H9 (cell line): Measurements from ENCODE around the gene ARHGAP35. TPM values are rescaled to one million over a fixed set of nuclear protein-coding genes. Genes with fewer than 3 reads are reported as not detected.

Experiments
- DNase-seq: peaks from one replicate; pipeline ENCODE4 v3.0.0-alpha.2; 2017
- H2AFZ ChIP-seq: one replicate; pipeline ENCODE4 v1.6.1; 2013; ENCODE audit warnings: mild to moderate bottlenecking, low read length, control low read depth, moderate library complexity
- H2AK5ac ChIP-seq: 2 replicates; pipeline ENCODE4 v1.6.1; 2013; ENCODE audit warnings: low read length, control low read depth, mixed read lengths; ENCODE audit not compliant: insufficient read length
- H2BK120ac ChIP-seq: one replicate; pipeline ENCODE4 v1.6.1; 2013; ENCODE audit warnings: low read depth, mild to moderate bottlenecking, low read length, control low read depth, inconsistent platforms; ENCODE audit not compliant: poor library complexity, severe bottlenecking
- H2BK12ac ChIP-seq: 2 replicates; pipeline ENCODE4 v1.6.1; 2013; ENCODE audit warnings: low read length, control low read depth, mixed read lengths, low read depth; ENCODE audit not compliant: insufficient read length
- H2BK15ac ChIP-seq: 2 replicates; pipeline ENCODE4 v1.6.1; 2013; ENCODE audit warnings: low read depth, low read length, control low read depth
- H2BK20ac ChIP-seq: one replicate; pipeline ENCODE4 v1.6.1; 2013; ENCODE audit warnings: low read depth, mild to moderate bottlenecking, low read length, control low read depth, inconsistent platforms; ENCODE audit not compliant: poor library complexity, severe bottlenecking
- H2BK5ac ChIP-seq: 2 replicates; pipeline ENCODE4 v1.6.1; 2013; ENCODE audit warnings: low read length, control low read depth, mixed read lengths; ENCODE audit not compliant: insufficient read length
- H3K14ac ChIP-seq: 2 replicates; pipeline ENCODE4 v1.6.1; 2013; ENCODE audit warnings: low read length, control low read depth; ENCODE audit not compliant: insufficient read depth
- H3K18ac ChIP-seq: 2 replicates; pipeline ENCODE4 v1.6.1; 2013; ENCODE audit warnings: low read depth, mild to moderate bottlenecking, mixed read lengths, low read length, control low read depth; ENCODE audit not compliant: insufficient read length
- H3K23ac ChIP-seq: 2 replicates; pipeline ENCODE4 v1.6.1; 2013; ENCODE audit warnings: low read length, control low read depth, mixed read lengths, low read depth; ENCODE audit not compliant: insufficient read length
- H3K23me2 ChIP-seq: 2 replicates; pipeline ENCODE4 v1.6.1; 2013; ENCODE audit warnings: low read depth, mild to moderate bottlenecking, mixed read lengths, low read length, control low read depth; ENCODE audit not compliant: insufficient read length, poor library complexity, severe bottlenecking
- H3K27ac ChIP-seq: 2 replicates; pipeline ENCODE4 v1.5.1; 2013; ENCODE audit warnings: low read length, control low read depth, mixed read lengths, low read depth; ENCODE audit not compliant: insufficient read length
- H3K27me3 ChIP-seq: 2 replicates; pipeline ENCODE4 v1.6.1; 2013; ENCODE audit warnings: low read length, control low read depth, inconsistent platforms; ENCODE audit not compliant: insufficient read depth
- H3K4ac ChIP-seq: 2 replicates; pipeline ENCODE4 v1.6.1; 2013; ENCODE audit warnings: low read depth, mild to moderate bottlenecking, control low read depth, inconsistent platforms, low read length, moderate library complexity
- H3K4me1 ChIP-seq: 2 replicates; pipeline ENCODE4 v1.6.1; 2013; ENCODE audit warnings: low read length, control low read depth, inconsistent platforms; ENCODE audit not compliant: insufficient read depth
- H3K4me2 ChIP-seq: 2 replicates; pipeline ENCODE4 v1.6.1; 2013; ENCODE audit warnings: low read length, control low read depth, mixed read lengths; ENCODE audit not compliant: insufficient read length, insufficient read depth
- H3K56ac ChIP-seq: 2 replicates; pipeline ENCODE4 v1.6.1; 2013; ENCODE audit warnings: low read depth, mild to moderate bottlenecking, mixed read lengths, low read length, control low read depth; ENCODE audit not compliant: insufficient read length
- H3K79me1 ChIP-seq: 2 replicates; pipeline ENCODE4 v1.6.1; 2013; ENCODE audit warnings: low read depth, mild to moderate bottlenecking, moderate library complexity, low read length, control low read depth, inconsistent platforms; ENCODE audit not compliant: insufficient read depth, poor library complexity, severe bottlenecking
- H3K79me2 ChIP-seq: 2 replicates; pipeline ENCODE4 v1.6.1; 2013; ENCODE audit warnings: low read length, control low read depth, inconsistent platforms; ENCODE audit not compliant: insufficient read depth
- H3K9ac ChIP-seq: 2 replicates; pipeline ENCODE4 v1.6.1; 2013; ENCODE audit warnings: low read length, control low read depth, mixed read lengths; ENCODE audit not compliant: insufficient read length; ENCODE audit errors: extremely low read depth
- H3K9me3 ChIP-seq: one replicate; pipeline ENCODE4 v1.6.1; 2013; ENCODE audit warnings: low read depth, low read length, inconsistent platforms; ENCODE audit not compliant: control insufficient read depth
- H3T11ph ChIP-seq: one replicate; pipeline ENCODE4 v1.6.1; 2013; ENCODE audit warnings: mild to moderate bottlenecking, low read length, control low read depth, inconsistent platforms
- H4K20me1 ChIP-seq: one replicate; pipeline ENCODE4 v1.6.1; 2013; ENCODE audit not compliant: control insufficient read depth, insufficient read length, insufficient read depth
- H4K5ac ChIP-seq: 2 replicates; pipeline ENCODE4 v1.6.1; 2013; ENCODE audit warnings: low read depth, mild to moderate bottlenecking, mixed read lengths, low read length, control low read depth; ENCODE audit not compliant: insufficient read length
- H4K8ac ChIP-seq: replicated peaks from 2 replicates; pipeline ENCODE4 v1.6.1; 2013; ENCODE audit warnings: low read length, control low read depth, mixed read lengths, low read depth; ENCODE audit not compliant: insufficient read length
- H4K91ac ChIP-seq: 2 replicates; pipeline ENCODE4 v1.6.1; 2013; ENCODE audit warnings: low read depth, mild to moderate bottlenecking, moderate library complexity, mixed read lengths, low read length, control low read depth; ENCODE audit not compliant: insufficient read length
- H3K27ac Mint-ChIP-seq, 3 experiments: 2 replicates in 2 of 3; 3 replicates in 1 of 3; pipeline ENCODE4 v1.8.0; 2020 to 2021; ENCODE audit warnings: mixed read lengths in 3 of 3, mild to moderate bottlenecking in 1 of 3, moderate library complexity in 1 of 3
- H3K27me3 Mint-ChIP-seq: 2 replicates; pipeline ENCODE4 v1.8.0; 2021; ENCODE audit warnings: low read depth, mild to moderate bottlenecking, moderate library complexity, mixed read lengths
- H3K36me3 Mint-ChIP-seq, 3 experiments: 2 replicates in 2 of 3; 3 replicates in 1 of 3; pipeline ENCODE4 v1.8.0; 2020 to 2021; ENCODE audit warnings: low read depth in 3 of 3, mixed read lengths in 3 of 3; ENCODE audit not compliant: insufficient read depth in 1 of 3
- H3K4me1 Mint-ChIP-seq, 2 experiments: 2 replicates each; pipeline ENCODE4 v1.8.0; 2020; ENCODE audit warnings: mixed read lengths in 2 of 2
- H3K4me3 Mint-ChIP-seq, 2 experiments: 2 replicates in 1 of 2; 3 replicates in 1 of 2; pipeline ENCODE4 v1.8.0; 2020 to 2021; ENCODE audit warnings: mild to moderate bottlenecking in 2 of 2, mixed read lengths in 2 of 2, moderate library complexity in 1 of 2
- H3K9me3 Mint-ChIP-seq, 2 experiments: 2 replicates in 1 of 2; 3 replicates in 1 of 2; pipeline ENCODE4 v1.8.0; 2020; ENCODE audit warnings: mild to moderate bottlenecking in 2 of 2, mixed read lengths in 2 of 2, moderate library complexity in 1 of 2
- WGBS: extraction: QIAGEN DNeasy Blood & Tissue Kit; methylation state at CpG from one replicate; pipeline ENCODE4 v1.1.7; 2013; ENCODE audit warnings: missing lambda C conversion rate, low lambda C conversion rate, mixed read lengths; ENCODE audit not compliant: insufficient read length; ENCODE audit errors: extremely low coverage; 5-methylcytosine and 5-hydroxymethylcytosine counted together
- total RNA-seq: library from RNA; stranded (reverse); gene quantifications from 2 replicates; pipeline ENCODE4 v1.2.1, GENCODE V29; 2021
- TF ChIP-seq, protein P1 (sequence below): fragments of 200-600 bp; sonication (generic); conservative IDR thresholded peaks from 3 replicates; pipeline ENCODE4 v1.8.0; 2021; ENCODE audit warnings: antibody characterized with exemption, mild to moderate bottlenecking

Gene ARHGAP35
- total RNA-seq, 1 experiment from 2014 or later = 49.8 TPM

DNA sequence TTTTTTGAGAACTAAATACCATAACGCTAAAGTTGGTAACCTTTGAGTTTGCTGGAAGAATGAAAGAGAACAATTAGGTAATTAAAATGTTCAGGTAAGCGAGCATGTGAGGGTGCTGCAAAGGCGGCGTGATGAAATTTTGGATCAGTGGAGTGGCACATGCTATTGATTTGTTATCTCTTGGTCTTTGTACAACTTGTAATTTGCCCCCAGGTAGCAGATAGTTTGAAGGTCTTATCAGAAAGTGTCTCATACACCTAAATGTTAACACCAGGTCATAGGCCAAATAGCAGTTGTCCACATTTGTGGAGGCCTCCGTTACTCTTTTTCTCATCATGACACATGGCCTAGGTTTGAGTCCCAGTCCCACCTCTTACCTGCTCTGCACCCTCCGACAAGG is 14.9 kb downstream of the ARHGAP35 start:
- H3K4ac ChIP-seq = no peak overlapping the region
- H3T11ph ChIP-seq = no peak overlapping the region
- no peak overlapping the region for H3K4me2 ChIP-seq
- no peak overlapping the region for H3K18ac ChIP-seq
- no peak overlapping the region for H3K23ac ChIP-seq
- no peak overlapping the region for H3K27ac ChIP-seq
- H3K27me3 Mint-ChIP-seq = no peaks in the 10 kb centered on the region
- no peak overlapping the region for H2BK120ac ChIP-seq
- DNase-seq = no peak
- no peaks in the 10 kb centered on the region for H4K20me1 ChIP-seq
- WGBS = no CpG with 5 or more reads among the region's 6 CpGs
- H2BK12ac ChIP-seq = no peak overlapping the region
- H2BK20ac ChIP-seq = no peak overlapping the region
- peak overlapping the region in 2 of 3 experiments; percentile 9 to 87; a peak in 4 of 7 replicates for H3K27ac Mint-ChIP-seq
- H4K8ac ChIP-seq = no peak overlapping the region
- no peaks in the 10 kb centered on the region for H3K23me2 ChIP-seq
- H3K9me3 ChIP-seq = no peaks in the 10 kb centered on the region
- H3K9me3 Mint-ChIP-seq = no peaks in the 10 kb centered on the region
- H3K4me1 Mint-ChIP-seq = peaks cover 8 to 11% of the 10 kb centered on the region in 2 experiments
- peaks cover 4% of the 10 kb centered on the region; the same call in 1 of the 2 replicates for H3K79me2 ChIP-seq
- H3K14ac ChIP-seq = no peak overlapping the region
- H3K4me3 Mint-ChIP-seq = no peak overlapping the region
- H3K4me1 ChIP-seq = no peaks in the 10 kb centered on the region; the same call in 1 of the 2 replicates
- H2AK5ac ChIP-seq = no peak overlapping the region
- H3K36me3 Mint-ChIP-seq = peaks cover 0 to 8% (median 0%) of the 10 kb centered on the region in 3 experiments; a peak in 3 of 7 replicates
- H3K27me3 ChIP-seq = no peaks in the 10 kb centered on the region
- no peak overlapping the region for H2AFZ ChIP-seq
- no peak overlapping the region for H2BK15ac ChIP-seq
- no peak overlapping the region for H2BK5ac ChIP-seq
- no peaks in the 10 kb centered on the region for H3K79me1 ChIP-seq
- H4K91ac ChIP-seq = no peak overlapping the region
- no peak overlapping the region for H4K5ac ChIP-seq
- H3K9ac ChIP-seq = no peak overlapping the region
- TF ChIP-seq, protein P1, sequence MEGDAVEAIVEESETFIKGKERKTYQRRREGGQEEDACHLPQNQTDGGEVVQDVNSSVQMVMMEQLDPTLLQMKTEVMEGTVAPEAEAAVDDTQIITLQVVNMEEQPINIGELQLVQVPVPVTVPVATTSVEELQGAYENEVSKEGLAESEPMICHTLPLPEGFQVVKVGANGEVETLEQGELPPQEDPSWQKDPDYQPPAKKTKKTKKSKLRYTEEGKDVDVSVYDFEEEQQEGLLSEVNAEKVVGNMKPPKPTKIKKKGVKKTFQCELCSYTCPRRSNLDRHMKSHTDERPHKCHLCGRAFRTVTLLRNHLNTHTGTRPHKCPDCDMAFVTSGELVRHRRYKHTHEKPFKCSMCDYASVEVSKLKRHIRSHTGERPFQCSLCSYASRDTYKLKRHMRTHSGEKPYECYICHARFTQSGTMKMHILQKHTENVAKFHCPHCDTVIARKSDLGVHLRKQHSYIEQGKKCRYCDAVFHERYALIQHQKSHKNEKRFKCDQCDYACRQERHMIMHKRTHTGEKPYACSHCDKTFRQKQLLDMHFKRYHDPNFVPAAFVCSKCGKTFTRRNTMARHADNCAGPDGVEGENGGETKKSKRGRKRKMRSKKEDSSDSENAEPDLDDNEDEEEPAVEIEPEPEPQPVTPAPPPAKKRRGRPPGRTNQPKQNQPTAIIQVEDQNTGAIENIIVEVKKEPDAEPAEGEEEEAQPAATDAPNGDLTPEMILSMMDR = no peak
- no peak overlapping the region for H3K56ac ChIP-seq
